ENCODE results near the gene RAB27B. TPM values are rescaled to one million over a fixed set of nuclear protein-coding genes. Genes with fewer than 3 reads are reported as not detected.
"Not testable (repeated sequence)": the region's sequence is repeated elsewhere in the genome, so short reads cannot be mapped to it uniquely, and the experiment has no call there.

The RAB27B gene
- total RNA-seq, 2 donors from 2014 or later, result 0.11 to 1.1 TPM

GRCh38 chr18:54848121-54848520, 19.8 kb downstream of the RAB27B start:
- H3K36me3 ChIP-seq, result no peaks in the 10 kb centered on the region
- no peaks in the 10 kb centered on the region for H3K9me3 ChIP-seq
- no peak overlapping the region for H3K4me3 ChIP-seq
- no peak overlapping the region for H3K27ac ChIP-seq
- DNase-seq (ENCODE audit: low spot score), result no peak
- H3K4me1 ChIP-seq, result no peaks in the 10 kb centered on the region
- TF ChIP-seq CTCF (IDR thresholded peaks at IDR 0.05), result no peak
- no peaks in the 10 kb centered on the region for H3K27me3 ChIP-seq

- Histone ChIP-seq H3K4me1 (no peaks in the 10 kb centered on the region), H3K36me3 (no peaks in the 10 kb centered on the region)
- TF ChIP-seq CTCF (IDR thresholded peaks at IDR 0.05), result no peak
These were observed 21.4 kb downstream of the RAB27B start for GRCh38 chr18:54849683-54850082.

GRCh38 chr18:54850598-54850997, 22.3 kb downstream of the RAB27B start:
- no peak overlapping the region for H3K4me3 ChIP-seq
- H3K27ac ChIP-seq, result no peak overlapping the region
- H3K4me1 ChIP-seq, result no peaks in the 10 kb centered on the region
- TF ChIP-seq CTCF (IDR thresholded peaks at IDR 0.05), result no peak
- no peak for DNase-seq (ENCODE audit: low spot score)
- H3K36me3 ChIP-seq, result no peaks in the 10 kb centered on the region
- no peaks in the 10 kb centered on the region for H3K27me3 ChIP-seq
- no peaks in the 10 kb centered on the region for H3K9me3 ChIP-seq

More at GRCh38 chr18:54849683-54850082, 21.4 kb downstream of the RAB27B start:
- no peaks in the 10 kb centered on the region for H3K27me3 ChIP-seq
- no peaks in the 10 kb centered on the region for H3K9me3 ChIP-seq
- H3K27ac ChIP-seq, result no peak overlapping the region
- no peak overlapping the region for H3K4me3 ChIP-seq
- no peak for DNase-seq (ENCODE audit: low spot score)

GRCh38 chr18:54852780-54853675, 24.8 kb downstream of the RAB27B start:
- H3K9me3 ChIP-seq, result no peaks in the 10 kb centered on the region
- no peak overlapping the region for H3K4me3 ChIP-seq
- H3K4me1 ChIP-seq, result no peaks in the 10 kb centered on the region
- no peaks in the 10 kb centered on the region for H3K36me3 ChIP-seq
- DNase-seq (ENCODE audit: low spot score), result no peak
- TF ChIP-seq CTCF (IDR thresholded peaks at IDR 0.05), result no peak
- no peaks in the 10 kb centered on the region for H3K27me3 ChIP-seq
- no peak overlapping the region for H3K27ac ChIP-seq

- H3K4me1 ChIP-seq, H3K9me3 ChIP-seq, H3K27ac ChIP-seq: not testable (repeated sequence)
These were observed 26.8 kb downstream of the RAB27B start for GRCh38 chr18:54855050-54855449.

GRCh38 chr18:54856105-54856646, 27.9 kb downstream of the RAB27B start:
- H3K9me3 ChIP-seq, result no peaks in the 10 kb centered on the region
- TF ChIP-seq CTCF (IDR thresholded peaks at IDR 0.05), result no peak

More at GRCh38 chr18:54855050-54855449, 26.8 kb downstream of the RAB27B start:
- DNase-seq (ENCODE audit: low spot score); H3K4me3 ChIP-seq; H3K27me3 ChIP-seq; H3K36me3 ChIP-seq: not testable (repeated sequence)

More at GRCh38 chr18:54856105-54856646, 27.9 kb downstream of the RAB27B start:
- H3K4me3 ChIP-seq, result no peak overlapping the region
- no peak overlapping the region for H3K27ac ChIP-seq
- H3K27me3 ChIP-seq, result no peaks in the 10 kb centered on the region
- no peak for DNase-seq (ENCODE audit: low spot score)
- H3K36me3 ChIP-seq, result no peaks in the 10 kb centered on the region
- H3K4me1 ChIP-seq, result no peaks in the 10 kb centered on the region

All from right atrium auricular region (tissue), 2 donors.